DOHH2 (cell line): ENCODE data around the gene EPHB1.

Experiments used
- CTCF ChIP-seq: fragments of 200-600 bp; sonication (generic); IDR thresholded peaks from one replicate; pipeline ENCODE4 v1.5.1; 2014; ENCODE audit warnings: antibody characterized with exemption, mild to moderate bottlenecking, low read depth, low read length; ENCODE audit not compliant: poor library complexity, severe bottlenecking
- EZH2phosphoT487 ChIP-seq: fragments of 200-600 bp; sonication (generic); IDR thresholded peaks from 2 replicates; pipeline ENCODE4 v1.6.1; 2017; ENCODE audit warnings: borderline replicate concordance, mild to moderate bottlenecking, antibody characterized with exemption, low read length, moderate library complexity, mixed read lengths

- no peak for TF ChIP-seq CTCF
- no peak for TF ChIP-seq EZH2phosphoT487
Measured at GRCh38 chr3:134810850-134811249, 15.8 kb downstream of the EPHB1 start.
